Progenitor cell of endocrine pancreas (in vitro differentiated cells): ENCODE data around the gene CHN1. TPM values are rescaled to one million over a fixed set of nuclear protein-coding genes. Genes with fewer than 3 reads are reported as not detected.

Experiments
- DNase-seq: peaks from one replicate; pipeline ENCODE4 v3.0.0; 2021; ENCODE audit warnings: low spot score; ENCODE audit not compliant: unreplicated experiment
- H3K27ac Mint-ChIP-seq: 2 replicates; pipeline ENCODE4 v1.8.0; 2021; ENCODE audit warnings: mild to moderate bottlenecking, moderate library complexity, mixed read lengths
- H3K27me3 Mint-ChIP-seq: 2 replicates; pipeline ENCODE4 v1.8.0; 2021; ENCODE audit warnings: mixed read lengths
- H3K36me3 Mint-ChIP-seq: 2 replicates; pipeline ENCODE4 v1.8.0; 2022; ENCODE audit warnings: mixed read lengths; ENCODE audit not compliant: insufficient read depth
- H3K4me1 Mint-ChIP-seq: 2 replicates; pipeline ENCODE4 v1.8.0; 2021; ENCODE audit warnings: low read depth, mixed read lengths
- H3K4me3 Mint-ChIP-seq: 2 replicates; pipeline ENCODE4 v1.8.0; 2021; ENCODE audit warnings: low read depth, mild to moderate bottlenecking, moderate library complexity, mixed read lengths
- H3K9me3 Mint-ChIP-seq: 2 replicates; pipeline ENCODE4 v1.8.0; 2021; ENCODE audit warnings: low read depth, mixed read lengths
- CTCF ChIP-seq: fragments of 200-600 bp; sonication (generic); IDR thresholded peaks from one replicate; pipeline ENCODE4 v1.5.0; 2021; ENCODE audit warnings: antibody characterized with exemption, mild to moderate bottlenecking; ENCODE audit not compliant: unreplicated experiment
- total RNA-seq: library from RNA; stranded (reverse); gene quantifications from 2 replicates; pipeline ENCODE4 v1.2.1, GENCODE V29; 2021

The CHN1 gene
- total RNA-seq, 1 donor from 2014 or later, result 50.3 TPM

GRCh38 chr2:174776223-174776622 is 229.0 kb downstream of the CHN1 start:
- H3K27me3 Mint-ChIP-seq, result peaks cover 15% of the 10 kb centered on the region
- H3K27ac Mint-ChIP-seq, result no peak overlapping the region
- peaks cover 1% of the 10 kb centered on the region for H3K4me1 Mint-ChIP-seq
- DNase-seq, result no peak
- no peak overlapping the region for H3K4me3 Mint-ChIP-seq
- H3K36me3 Mint-ChIP-seq, result no peaks in the 10 kb centered on the region
- H3K9me3 Mint-ChIP-seq, result no peaks in the 10 kb centered on the region
- TF ChIP-seq CTCF, result peak; percentile 49

GRCh38 chr2:174775571-174775980 is 229.6 kb downstream of the CHN1 start:
- Mint-ChIP-seq H3K36me3 (no peaks in the 10 kb centered on the region), H3K4me1 (peaks cover 1% of the 10 kb centered on the region), H3K9me3 (no peaks in the 10 kb centered on the region), H3K27me3 (peaks cover 15% of the 10 kb centered on the region), H3K4me3 (no peak overlapping the region), H3K27ac (no peak overlapping the region)
- no peak for TF ChIP-seq CTCF
- no peak for DNase-seq

- H3K27me3 Mint-ChIP-seq, result peaks cover 15% of the 10 kb centered on the region
- DNase-seq, result no peak
- H3K36me3 Mint-ChIP-seq, result no peaks in the 10 kb centered on the region
- no peak for TF ChIP-seq CTCF
- H3K9me3 Mint-ChIP-seq, result no peaks in the 10 kb centered on the region
- peaks cover 1% of the 10 kb centered on the region for H3K4me1 Mint-ChIP-seq
- H3K27ac Mint-ChIP-seq, result no peak overlapping the region
- H3K4me3 Mint-ChIP-seq, result no peak overlapping the region
Measured at GRCh38 chr2:174774886-174775285, 230.3 kb downstream of the CHN1 start.

- Mint-ChIP-seq H3K4me1 (peaks cover 1% of the 10 kb centered on the region), H3K9me3 (no peaks in the 10 kb centered on the region), H3K36me3 (no peaks in the 10 kb centered on the region), H3K27me3 (peaks cover 15% of the 10 kb centered on the region), H3K27ac (no peak overlapping the region), H3K4me3 (no peak overlapping the region)
- DNase-seq, result no peak
- TF ChIP-seq CTCF, result no peak
Measured at GRCh38 chr2:174773215-174773614, 232.0 kb downstream of the CHN1 start.

GRCh38 chr2:174772472-174772801 is 232.7 kb downstream of the CHN1 start:
- DNase-seq, result no peak
- no peak for TF ChIP-seq CTCF
- no peaks in the 10 kb centered on the region for H3K9me3 Mint-ChIP-seq
- H3K36me3 Mint-ChIP-seq, result no peaks in the 10 kb centered on the region
- no peak overlapping the region for H3K4me3 Mint-ChIP-seq
- H3K27me3 Mint-ChIP-seq, result peaks cover 11% of the 10 kb centered on the region
- peaks cover 1% of the 10 kb centered on the region for H3K4me1 Mint-ChIP-seq
- H3K27ac Mint-ChIP-seq, result no peak overlapping the region
